ENCODE results near the gene TRAK1. TPM values are rescaled to one million over a fixed set of nuclear protein-coding genes. Genes with fewer than 3 reads are reported as not detected.
A peak's percentile ranks its signal among the peaks of the same experiment; 100 is the strongest.

The TRAK1 gene
- total RNA-seq, 2 experiments from 2014 or later, result 23.7 to 24.1 TPM

DNA sequence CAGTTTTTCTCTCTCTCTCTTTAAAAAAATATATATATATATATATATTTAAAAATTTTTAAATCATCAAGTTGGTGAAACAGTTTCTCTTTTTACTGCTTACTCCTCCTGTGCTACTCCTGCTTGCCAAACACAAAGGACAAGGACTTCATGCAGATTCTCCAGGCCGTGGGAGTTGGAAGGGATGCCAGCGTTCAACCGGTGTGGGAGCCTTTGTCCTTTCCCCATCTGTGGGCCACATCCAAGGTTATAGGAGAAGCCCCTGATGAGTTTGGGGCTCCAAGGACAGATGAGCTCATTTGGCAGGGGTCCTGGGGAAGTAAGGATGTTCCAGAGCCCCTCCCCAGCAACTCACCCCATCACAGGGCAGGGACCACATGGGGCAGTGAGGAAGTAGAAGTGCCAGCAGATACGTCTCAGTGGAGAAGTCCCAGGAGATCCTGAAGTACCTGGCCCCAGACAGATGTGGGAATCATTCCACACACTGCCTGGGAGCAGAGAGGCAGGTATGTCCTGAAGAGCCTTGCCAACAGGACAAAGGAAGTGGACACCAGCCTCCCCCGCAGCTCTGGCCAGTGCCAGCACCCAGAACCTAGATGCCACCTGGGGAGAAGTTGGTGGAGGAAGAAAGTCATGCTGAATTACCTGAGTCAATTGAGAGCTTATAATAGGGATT is 138.2 kb downstream of the TRAK1 start:
- Mint-ChIP-seq H3K27ac (no peak overlapping the region), H3K4me1 (peaks cover 14% of the 10 kb centered on the region), H3K4me3 (no peak overlapping the region), H3K27me3 (peaks cover 9% of the 10 kb centered on the region), H3K9me3 (no peaks in the 10 kb centered on the region), H3K36me3 (ENCODE audit: low read depth) (peaks cover 12% of the 10 kb centered on the region)
- ChIA-PET POLR2A (no interaction called here), CTCF (interaction anchor here (1.7 kb wide), 1 partner anchor 25 kb away, joined by 3 read pairs; no protein-coding TSS in a partner anchor)
- DNase-seq, result no peak

DNA sequence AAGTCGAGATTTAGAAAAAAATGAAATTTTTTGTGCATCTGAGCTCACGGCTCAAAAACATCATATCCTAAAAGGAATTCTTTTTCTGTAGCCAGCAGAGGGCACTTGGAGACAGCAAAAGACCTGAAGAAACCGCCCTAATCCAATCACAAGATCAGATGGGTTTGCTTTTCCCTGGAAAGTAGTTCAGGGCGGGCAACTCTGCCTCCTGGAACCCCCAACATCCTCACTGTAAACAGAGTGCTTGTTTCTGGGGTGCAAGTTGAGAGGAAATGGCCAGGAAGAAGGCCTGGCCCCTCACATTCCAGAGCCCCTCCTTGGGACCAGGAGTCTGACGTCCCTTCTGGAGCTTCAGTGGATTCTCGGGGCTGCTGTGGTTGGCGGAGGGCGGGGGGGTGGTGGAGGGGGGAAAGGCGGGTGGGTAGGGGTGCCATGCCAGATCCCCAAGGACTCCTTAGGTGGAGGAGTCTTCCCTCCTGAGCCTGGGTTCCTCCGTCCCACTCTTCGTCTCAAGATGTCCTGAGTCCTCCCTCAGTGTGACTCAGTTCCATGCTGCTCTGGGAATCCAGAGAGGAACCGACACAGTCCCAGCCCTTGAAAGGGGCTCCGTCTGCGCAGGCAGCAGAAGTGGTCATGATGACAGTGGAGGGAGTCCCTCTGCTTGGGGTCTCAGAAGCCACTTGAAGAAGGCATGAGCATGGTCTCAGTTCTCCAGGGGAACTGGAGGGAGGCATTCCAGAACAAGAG is 139.0 kb downstream of the TRAK1 start:
- POLR2A ChIA-PET, result no interaction called here
- Mint-ChIP-seq H3K36me3 (ENCODE audit: low read depth) (peaks cover 10% of the 10 kb centered on the region), H3K9me3 (no peaks in the 10 kb centered on the region), H3K27ac (no peak overlapping the region), H3K27me3 (peaks cover 17% of the 10 kb centered on the region), H3K4me3 (no peak overlapping the region), H3K4me1 (peaks cover 14% of the 10 kb centered on the region)
- CTCF ChIA-PET, result interaction anchor here (1.5 to 1.7 kb wide), 2 partner anchors 26 to 39 kb away, joined by 3 to 5 read pairs; no protein-coding TSS in a partner anchor
- no peak for DNase-seq

DNA sequence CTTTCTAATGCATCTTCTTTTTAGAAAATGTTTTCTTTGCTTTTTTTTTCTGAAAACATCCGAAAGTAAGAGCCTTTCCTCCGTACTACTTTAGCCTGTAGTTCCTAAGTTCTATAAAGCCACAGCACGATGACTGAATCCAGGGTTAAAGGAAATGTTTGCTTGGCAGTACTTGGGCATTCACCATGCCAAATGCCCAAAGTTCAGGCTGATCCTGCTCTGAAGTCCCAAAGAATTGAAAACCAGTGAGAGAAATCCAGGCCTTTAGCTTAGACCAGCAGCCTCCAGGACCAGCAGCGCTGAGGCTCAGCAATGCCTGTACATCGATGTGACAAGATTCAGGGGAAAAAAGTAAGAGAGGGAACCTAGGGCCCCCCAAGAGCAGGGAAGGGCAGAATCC is 139.7 kb downstream of the TRAK1 start:
- peaks cover 4% of the 10 kb centered on the region for H3K36me3 Mint-ChIP-seq (ENCODE audit: low read depth)
- no peak overlapping the region for H3K27ac Mint-ChIP-seq
- H3K4me3 Mint-ChIP-seq, result no peak overlapping the region
- peaks cover 22% of the 10 kb centered on the region for H3K27me3 Mint-ChIP-seq
- H3K9me3 Mint-ChIP-seq, result no peaks in the 10 kb centered on the region
- ChIA-PET POLR2A (no interaction called here), CTCF (interaction anchor here (1.5 kb wide), 1 partner anchor 40 kb away, joined by 5 read pairs; no protein-coding TSS in a partner anchor)
- peaks cover 14% of the 10 kb centered on the region for H3K4me1 Mint-ChIP-seq
- no peak for DNase-seq

DNA sequence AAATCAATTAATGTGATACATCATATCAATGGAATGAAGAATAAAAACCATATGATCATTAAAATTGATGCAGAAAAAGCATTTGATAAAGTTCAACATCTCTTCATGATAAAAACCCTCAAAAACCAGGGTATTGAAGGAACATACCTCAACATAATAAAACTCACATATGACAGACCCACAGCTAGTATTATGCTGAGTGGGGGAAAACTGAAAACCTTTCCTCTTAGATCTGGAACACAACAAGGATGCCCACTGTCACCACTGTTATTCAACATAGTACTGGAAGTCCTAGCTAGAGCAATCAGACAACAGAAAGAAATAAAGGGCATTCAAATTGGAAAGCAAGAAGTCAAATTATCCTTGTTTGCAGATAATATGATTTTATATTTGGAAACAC is 144.4 kb downstream of the TRAK1 start:
- Mint-ChIP-seq H3K27me3 (peaks cover 33% of the 10 kb centered on the region), H3K4me1 (no peaks in the 10 kb centered on the region), H3K4me3 (no peak overlapping the region), H3K27ac (no peak overlapping the region), H3K9me3 (peaks cover 11% of the 10 kb centered on the region), H3K36me3 (ENCODE audit: low read depth) (no peaks in the 10 kb centered on the region)
- ChIA-PET POLR2A (no interaction called here), CTCF (no interaction called here)
- no peak for DNase-seq

DNA sequence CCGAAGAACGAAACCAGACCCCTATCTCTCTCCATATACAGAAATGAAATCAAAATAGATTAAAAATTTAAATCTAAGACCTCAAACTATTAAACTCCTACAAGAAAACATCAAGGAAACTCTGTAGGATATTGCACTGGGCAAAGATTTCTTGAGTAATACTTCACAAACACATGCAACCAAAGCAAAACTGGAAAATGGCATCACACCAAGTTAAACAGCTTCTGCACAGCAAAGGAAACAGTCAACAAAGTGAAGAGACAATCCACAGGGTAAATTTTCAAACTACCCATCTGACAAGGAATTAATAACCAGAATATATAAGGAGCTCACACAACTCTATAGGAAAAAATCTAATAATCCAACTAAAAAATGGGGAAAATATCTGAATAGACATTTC is 145.5 kb downstream of the TRAK1 start:
- H3K27ac Mint-ChIP-seq, result no peak overlapping the region
- H3K36me3 Mint-ChIP-seq (ENCODE audit: low read depth), result no peaks in the 10 kb centered on the region
- no peak for DNase-seq
- no peak overlapping the region for H3K4me3 Mint-ChIP-seq
- CTCF ChIA-PET, result no interaction called here
- POLR2A ChIA-PET, result no interaction called here
- no peaks in the 10 kb centered on the region for H3K4me1 Mint-ChIP-seq
- peaks cover 33% of the 10 kb centered on the region for H3K27me3 Mint-ChIP-seq
- H3K9me3 Mint-ChIP-seq, result peaks cover 11% of the 10 kb centered on the region

DNA sequence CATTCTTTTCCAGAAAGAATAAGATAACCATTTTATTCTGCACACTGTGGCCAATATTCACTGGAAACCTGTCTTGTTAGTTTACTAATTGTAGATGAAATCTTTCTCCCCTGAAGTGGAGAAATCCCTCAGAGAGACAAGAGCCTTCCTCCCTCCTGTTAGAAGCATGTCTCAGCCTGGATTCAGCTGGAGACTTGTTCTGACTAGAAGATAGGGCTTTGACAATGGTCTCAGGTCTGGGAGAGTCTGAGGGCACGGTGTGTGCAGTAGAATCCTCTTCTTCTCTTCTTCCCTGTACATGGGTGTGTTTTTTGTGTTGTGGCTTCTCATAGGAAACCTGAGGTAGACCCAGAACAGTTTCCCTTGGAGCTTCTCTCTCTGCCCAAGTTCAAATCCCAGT is 154.9 kb downstream of the TRAK1 start:
- Mint-ChIP-seq H3K27ac (no peak overlapping the region), H3K4me1 (peaks cover 7% of the 10 kb centered on the region), H3K9me3 (no peaks in the 10 kb centered on the region), H3K4me3 (no peak overlapping the region), H3K36me3 (ENCODE audit: low read depth) (no peaks in the 10 kb centered on the region), H3K27me3 (peaks cover 37% of the 10 kb centered on the region)
- no peak for DNase-seq
- CTCF ChIA-PET, result interaction anchor here (2.8 kb wide), 1 partner anchor 196 kb away, joined by 14 read pairs; no protein-coding TSS in a partner anchor
- POLR2A ChIA-PET, result no interaction called here

DNA sequence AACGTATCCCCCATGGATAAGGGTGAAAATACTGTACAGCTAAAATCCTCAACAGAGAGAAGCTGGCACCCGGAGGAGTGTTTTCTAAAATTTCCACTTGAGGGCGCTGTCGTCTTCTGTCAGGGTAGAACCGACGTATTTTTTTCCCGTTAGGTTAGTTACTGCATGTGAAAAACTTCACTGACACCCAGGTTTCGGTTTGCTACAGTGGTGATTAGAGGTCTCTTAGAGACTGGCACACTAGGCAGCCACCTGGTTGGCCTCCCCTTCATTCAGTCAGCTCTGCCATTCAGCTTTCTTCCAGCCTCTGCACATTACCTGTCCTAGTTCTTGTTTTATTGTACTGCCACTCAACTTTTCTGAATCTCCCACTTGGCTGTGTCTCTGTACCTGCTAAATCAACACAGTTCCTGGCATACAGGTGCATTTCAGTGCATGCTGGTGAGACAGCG is 156.4 kb downstream of the TRAK1 start:
- no peak overlapping the region for H3K4me3 Mint-ChIP-seq
- H3K27ac Mint-ChIP-seq, result no peak overlapping the region
- peak; percentile 72 for DNase-seq
- no peaks in the 10 kb centered on the region for H3K36me3 Mint-ChIP-seq (ENCODE audit: low read depth)
- H3K4me1 Mint-ChIP-seq, result peaks cover 7% of the 10 kb centered on the region
- H3K27me3 Mint-ChIP-seq, result peaks cover 33% of the 10 kb centered on the region
- no peaks in the 10 kb centered on the region for H3K9me3 Mint-ChIP-seq
- POLR2A ChIA-PET, result interaction anchor here (0.6 kb wide), 1 partner anchor 211 kb away, joined by 3 read pairs; no protein-coding TSS in a partner anchor
- CTCF ChIA-PET, result interaction anchor here (1.0 to 2.8 kb wide), 5 partner anchors 25 to 289 kb away, joined by 3 to 14 read pairs (median 3); no protein-coding TSS in a partner anchor

DNA sequence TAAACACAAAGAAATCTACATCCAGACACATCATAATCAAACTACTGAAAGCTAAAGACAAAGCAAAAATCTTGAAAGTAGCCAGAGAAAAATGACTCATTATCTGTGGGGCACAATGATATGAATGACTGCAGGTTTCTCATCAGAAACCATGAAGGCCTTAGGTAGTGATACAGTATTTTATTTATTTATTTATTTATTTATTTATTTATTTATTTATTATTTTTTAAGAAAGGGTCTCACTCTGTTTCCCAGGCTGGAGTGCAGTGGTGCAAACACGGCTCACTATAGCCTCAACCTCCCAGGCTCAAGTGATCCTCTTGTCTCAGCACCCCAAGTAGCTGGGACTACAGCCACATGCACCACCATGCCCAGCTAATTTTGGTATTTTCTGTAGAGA is 159.6 kb downstream of the TRAK1 start:
- CTCF ChIA-PET, result no interaction called here
- no peak for DNase-seq
- POLR2A ChIA-PET, result no interaction called here
- peaks cover 29% of the 10 kb centered on the region for H3K27me3 Mint-ChIP-seq
- no peaks in the 10 kb centered on the region for H3K9me3 Mint-ChIP-seq
- H3K27ac Mint-ChIP-seq, result no peak overlapping the region
- peaks cover 7% of the 10 kb centered on the region for H3K4me1 Mint-ChIP-seq
- no peaks in the 10 kb centered on the region for H3K36me3 Mint-ChIP-seq (ENCODE audit: low read depth)
- H3K4me3 Mint-ChIP-seq, result no peak overlapping the region

DNA sequence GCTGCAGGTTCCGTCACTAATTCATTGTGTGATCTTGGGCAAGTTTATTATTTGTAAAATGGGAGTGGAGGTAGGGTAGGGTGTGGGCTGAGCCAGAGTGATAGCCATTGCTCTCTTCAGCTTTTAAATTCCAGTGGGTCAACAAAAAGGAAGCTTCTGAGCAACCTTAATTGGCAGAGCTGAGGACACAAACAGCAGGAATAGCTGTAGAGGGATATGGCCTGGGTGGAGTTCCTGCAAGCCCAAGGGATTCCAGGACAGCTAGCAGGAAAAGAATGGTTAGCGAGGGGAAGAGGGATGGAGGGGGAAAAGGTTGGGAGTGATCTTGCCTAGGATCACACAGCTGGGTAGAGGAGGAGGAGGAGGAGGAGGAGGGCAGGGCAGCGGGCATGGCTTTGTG is 163.4 kb downstream of the TRAK1 start:
- Mint-ChIP-seq H3K9me3 (no peaks in the 10 kb centered on the region), H3K27ac (no peak overlapping the region), H3K36me3 (ENCODE audit: low read depth) (no peaks in the 10 kb centered on the region), H3K4me3 (no peak overlapping the region), H3K27me3 (peaks cover 27% of the 10 kb centered on the region), H3K4me1 (peaks cover 4% of the 10 kb centered on the region)
- no peak for DNase-seq
- CTCF ChIA-PET, result no interaction called here
- POLR2A ChIA-PET, result no interaction called here

DNA sequence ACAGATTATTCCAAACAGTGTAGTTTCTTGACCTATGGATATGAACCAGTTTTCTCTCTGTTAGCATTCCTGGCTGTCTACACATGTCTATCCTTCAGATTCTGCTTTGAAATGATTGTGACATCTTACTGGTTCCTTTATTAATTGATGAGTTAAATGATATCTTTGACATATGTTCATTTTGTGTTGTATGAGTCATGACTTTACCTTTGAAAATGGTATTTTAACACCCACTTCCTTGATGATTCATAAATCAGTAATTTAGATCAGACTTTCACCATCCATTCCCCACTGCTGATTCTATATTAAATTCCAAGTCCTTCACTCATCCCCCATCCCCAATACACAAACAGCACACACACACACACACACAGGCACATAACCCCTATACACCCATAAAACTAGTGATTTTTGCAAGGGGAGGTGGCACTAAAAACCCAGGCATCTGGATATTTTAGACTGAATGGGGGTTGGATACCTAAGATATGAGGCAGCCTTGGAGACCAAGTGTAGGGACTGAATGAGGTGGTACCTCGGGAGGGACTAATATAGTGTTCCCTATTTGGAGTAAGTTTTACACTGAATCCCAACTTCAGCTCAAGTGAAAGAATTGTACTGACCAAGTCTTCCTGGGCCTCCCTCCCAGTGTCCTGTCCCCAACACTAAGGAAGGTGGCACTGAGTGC is 165.1 kb downstream of the TRAK1 start:
- no peak for DNase-seq
- Mint-ChIP-seq H3K4me1 (peaks cover 4% of the 10 kb centered on the region), H3K36me3 (ENCODE audit: low read depth) (no peaks in the 10 kb centered on the region), H3K27ac (no peak overlapping the region), H3K9me3 (no peaks in the 10 kb centered on the region), H3K4me3 (no peak overlapping the region), H3K27me3 (peaks cover 40% of the 10 kb centered on the region)
- CTCF ChIA-PET, result interaction anchor here (0.7 kb wide), 1 partner anchor 365 kb away, joined by 3 read pairs; no protein-coding TSS in a partner anchor
- POLR2A ChIA-PET, result no interaction called here

DNA sequence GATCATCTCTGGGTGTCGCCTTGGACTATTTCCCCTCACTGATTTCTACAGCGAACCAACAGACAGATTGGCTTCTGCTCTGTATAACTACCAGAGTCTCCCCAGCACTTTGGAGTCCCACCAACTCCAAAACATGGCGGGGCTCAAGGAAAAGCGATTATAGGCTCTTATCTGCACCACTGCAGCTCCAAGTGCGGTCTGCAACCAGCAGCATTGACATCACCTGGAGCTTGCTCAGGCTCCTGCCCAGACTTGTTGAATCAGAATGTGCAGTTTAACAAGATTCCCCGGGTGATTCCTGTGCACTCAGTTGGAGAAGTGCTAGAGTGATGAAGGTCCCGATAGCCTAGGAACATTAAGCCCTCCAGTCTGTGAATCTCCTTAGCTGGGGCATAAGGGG is 165.8 kb downstream of the TRAK1 start:
- peaks cover 47% of the 10 kb centered on the region for H3K27me3 Mint-ChIP-seq
- no peak for DNase-seq
- H3K36me3 Mint-ChIP-seq (ENCODE audit: low read depth), result no peaks in the 10 kb centered on the region
- ChIA-PET CTCF (interaction anchor here (0.7 kb wide), 1 partner anchor 366 kb away, joined by 3 read pairs; no protein-coding TSS in a partner anchor), POLR2A (no interaction called here)
- H3K4me3 Mint-ChIP-seq, result no peak overlapping the region
- peaks cover 4% of the 10 kb centered on the region for H3K4me1 Mint-ChIP-seq
- H3K27ac Mint-ChIP-seq, result no peak overlapping the region
- no peaks in the 10 kb centered on the region for H3K9me3 Mint-ChIP-seq

DNA sequence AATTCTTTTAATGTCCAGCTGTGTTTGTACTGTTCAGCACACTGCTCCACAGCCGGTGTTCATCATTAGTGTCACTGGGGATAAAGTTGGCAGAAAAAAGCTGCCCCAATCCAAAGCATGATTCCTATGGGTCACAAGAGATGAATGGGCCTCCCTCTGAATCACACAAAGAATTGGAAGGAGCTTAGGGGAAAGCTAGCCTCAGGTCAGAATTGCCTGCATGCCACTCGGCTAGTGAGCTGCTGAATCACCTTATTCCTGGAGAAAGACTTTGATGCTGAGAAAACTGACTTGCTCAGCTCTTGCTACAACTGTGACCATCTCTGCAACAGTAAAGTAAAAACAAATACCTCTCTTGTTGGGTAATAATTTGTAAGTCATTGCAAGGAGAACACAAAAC is 171.4 kb downstream of the TRAK1 start:
- ChIA-PET CTCF (no interaction called here), POLR2A (no interaction called here)
- Mint-ChIP-seq H3K27ac (no peak overlapping the region), H3K36me3 (ENCODE audit: low read depth) (no peaks in the 10 kb centered on the region), H3K4me1 (peaks cover 4% of the 10 kb centered on the region), H3K9me3 (no peaks in the 10 kb centered on the region), H3K4me3 (no peak overlapping the region), H3K27me3 (peaks cover 75% of the 10 kb centered on the region)
- DNase-seq, result no peak

Data from activated CD4-positive, alpha-beta T cell treated with anti-CD3 and anti-CD28 coated beads, Interleukin-2, amount 10 ng/mL, durations not matched to agents 7 days and 5 days (primary cell).